Endothelial cell of coronary artery (primary cell): ENCODE measurements around the gene CNTRL. TPM values are rescaled to one million over a fixed set of nuclear protein-coding genes. Genes with fewer than 3 reads are reported as not detected.

Source experiments
- total RNA-seq: library from RNA; depleted of rRNA; stranded (reverse); fragments of >200 nt; gene quantifications from 2 replicates; pipeline ENCODE4 v1.2.3, GENCODE V29; 2014

Gene CNTRL, protein sequence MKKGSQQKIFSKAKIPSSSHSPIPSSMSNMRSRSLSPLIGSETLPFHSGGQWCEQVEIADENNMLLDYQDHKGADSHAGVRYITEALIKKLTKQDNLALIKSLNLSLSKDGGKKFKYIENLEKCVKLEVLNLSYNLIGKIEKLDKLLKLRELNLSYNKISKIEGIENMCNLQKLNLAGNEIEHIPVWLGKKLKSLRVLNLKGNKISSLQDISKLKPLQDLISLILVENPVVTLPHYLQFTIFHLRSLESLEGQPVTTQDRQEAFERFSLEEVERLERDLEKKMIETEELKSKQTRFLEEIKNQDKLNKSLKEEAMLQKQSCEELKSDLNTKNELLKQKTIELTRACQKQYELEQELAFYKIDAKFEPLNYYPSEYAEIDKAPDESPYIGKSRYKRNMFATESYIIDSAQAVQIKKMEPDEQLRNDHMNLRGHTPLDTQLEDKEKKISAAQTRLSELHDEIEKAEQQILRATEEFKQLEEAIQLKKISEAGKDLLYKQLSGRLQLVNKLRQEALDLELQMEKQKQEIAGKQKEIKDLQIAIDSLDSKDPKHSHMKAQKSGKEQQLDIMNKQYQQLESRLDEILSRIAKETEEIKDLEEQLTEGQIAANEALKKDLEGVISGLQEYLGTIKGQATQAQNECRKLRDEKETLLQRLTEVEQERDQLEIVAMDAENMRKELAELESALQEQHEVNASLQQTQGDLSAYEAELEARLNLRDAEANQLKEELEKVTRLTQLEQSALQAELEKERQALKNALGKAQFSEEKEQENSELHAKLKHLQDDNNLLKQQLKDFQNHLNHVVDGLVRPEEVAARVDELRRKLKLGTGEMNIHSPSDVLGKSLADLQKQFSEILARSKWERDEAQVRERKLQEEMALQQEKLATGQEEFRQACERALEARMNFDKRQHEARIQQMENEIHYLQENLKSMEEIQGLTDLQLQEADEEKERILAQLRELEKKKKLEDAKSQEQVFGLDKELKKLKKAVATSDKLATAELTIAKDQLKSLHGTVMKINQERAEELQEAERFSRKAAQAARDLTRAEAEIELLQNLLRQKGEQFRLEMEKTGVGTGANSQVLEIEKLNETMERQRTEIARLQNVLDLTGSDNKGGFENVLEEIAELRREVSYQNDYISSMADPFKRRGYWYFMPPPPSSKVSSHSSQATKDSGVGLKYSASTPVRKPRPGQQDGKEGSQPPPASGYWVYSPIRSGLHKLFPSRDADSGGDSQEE (N-terminal part only)
- total RNA-seq: 6.3 and 10.5 TPM in 2 replicates

DNA sequence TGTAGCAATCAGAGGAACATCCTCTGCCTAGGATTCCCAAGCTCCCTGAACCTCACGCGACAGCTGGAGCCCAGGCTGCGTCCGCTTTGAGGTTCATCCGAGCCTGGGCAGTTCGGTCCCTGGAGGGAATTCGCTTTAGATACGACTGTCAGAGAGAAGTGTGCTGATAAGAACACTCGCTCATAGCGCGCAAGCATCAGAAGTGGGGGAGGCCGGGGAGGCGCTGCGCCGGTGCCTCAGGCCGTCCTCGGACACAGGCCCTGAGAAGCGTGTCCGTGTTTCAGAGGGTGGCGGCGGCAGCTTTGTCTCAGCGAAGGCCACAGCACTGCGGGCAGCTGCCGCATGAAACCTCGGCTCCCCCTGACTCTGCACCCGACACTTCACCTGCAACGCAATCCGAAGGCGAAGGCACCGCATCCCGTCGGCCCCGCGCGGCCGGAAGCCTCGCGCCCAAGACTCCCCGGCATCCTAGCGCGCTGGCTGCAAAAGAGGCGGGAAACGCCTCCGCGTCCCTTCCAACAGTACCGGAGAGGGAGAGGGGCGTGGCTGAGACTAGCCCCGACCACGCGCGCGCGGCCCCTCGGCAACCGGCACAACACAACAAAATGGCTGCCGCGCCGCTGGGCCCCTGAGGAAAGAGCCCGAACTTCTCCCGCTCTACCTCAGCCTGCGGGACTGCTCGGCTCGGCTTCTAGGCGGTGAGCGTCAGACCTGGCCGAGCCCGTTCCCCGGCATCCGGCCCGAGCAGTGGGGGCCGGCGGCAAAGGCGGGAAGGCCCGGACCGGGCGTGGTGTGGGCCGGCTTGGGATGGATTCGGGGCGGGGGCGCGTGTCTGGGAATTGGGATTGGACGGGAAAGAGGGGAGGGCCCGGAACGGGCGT, at the start of gene CNTRL:
Gene CNTRL (plus strand): TSS at position 586 of the 881 bp plus-strand sequence. CDS start 13,372 bp downstream, outside the sequence.

DNA sequence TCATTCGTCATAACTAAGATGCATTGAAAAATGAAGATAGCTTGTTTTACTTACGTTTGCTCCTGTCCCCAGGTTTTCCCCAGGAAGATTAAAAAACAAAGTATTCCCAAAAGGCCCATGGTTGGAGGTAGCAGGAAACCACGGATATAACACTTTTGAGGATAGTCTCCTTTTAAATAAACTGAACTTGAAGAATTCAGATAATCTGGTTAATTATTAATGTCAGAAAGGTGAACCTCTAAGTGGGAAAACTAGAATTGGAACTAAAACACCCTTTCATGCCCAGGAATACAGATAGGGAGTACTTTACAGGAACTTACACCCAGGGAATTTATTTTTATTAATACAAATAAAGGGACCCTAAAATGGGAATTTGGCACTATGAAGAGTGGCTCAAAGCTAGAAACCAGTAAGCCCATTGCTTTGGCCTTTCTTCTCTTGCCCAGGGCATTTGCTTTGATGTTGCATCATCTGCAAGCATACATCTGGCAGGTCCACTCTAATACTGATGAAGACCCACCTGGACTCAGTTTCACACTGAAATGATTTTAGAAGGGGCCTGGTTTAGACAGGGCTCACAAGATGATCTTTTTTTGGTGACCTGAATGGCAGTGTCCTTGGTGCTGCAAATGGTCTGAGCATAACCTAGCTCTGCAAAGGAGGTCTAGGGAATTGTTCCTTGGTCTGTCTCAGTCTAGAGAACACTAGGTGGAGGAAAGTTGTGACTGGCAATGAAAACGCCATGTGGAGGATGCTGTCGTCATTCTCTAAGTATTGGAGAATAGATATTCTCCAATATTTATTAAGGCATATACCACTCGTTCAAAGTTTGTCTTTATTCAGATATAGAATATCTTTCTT, 24.4 kb upstream of the CNTRL start, which contains the start of gene C5:
Gene C5 (minus strand): TSS at position 148 of the 861 bp plus-strand sequence. CDS start 29 bp downstream, at position 119.

DNA sequence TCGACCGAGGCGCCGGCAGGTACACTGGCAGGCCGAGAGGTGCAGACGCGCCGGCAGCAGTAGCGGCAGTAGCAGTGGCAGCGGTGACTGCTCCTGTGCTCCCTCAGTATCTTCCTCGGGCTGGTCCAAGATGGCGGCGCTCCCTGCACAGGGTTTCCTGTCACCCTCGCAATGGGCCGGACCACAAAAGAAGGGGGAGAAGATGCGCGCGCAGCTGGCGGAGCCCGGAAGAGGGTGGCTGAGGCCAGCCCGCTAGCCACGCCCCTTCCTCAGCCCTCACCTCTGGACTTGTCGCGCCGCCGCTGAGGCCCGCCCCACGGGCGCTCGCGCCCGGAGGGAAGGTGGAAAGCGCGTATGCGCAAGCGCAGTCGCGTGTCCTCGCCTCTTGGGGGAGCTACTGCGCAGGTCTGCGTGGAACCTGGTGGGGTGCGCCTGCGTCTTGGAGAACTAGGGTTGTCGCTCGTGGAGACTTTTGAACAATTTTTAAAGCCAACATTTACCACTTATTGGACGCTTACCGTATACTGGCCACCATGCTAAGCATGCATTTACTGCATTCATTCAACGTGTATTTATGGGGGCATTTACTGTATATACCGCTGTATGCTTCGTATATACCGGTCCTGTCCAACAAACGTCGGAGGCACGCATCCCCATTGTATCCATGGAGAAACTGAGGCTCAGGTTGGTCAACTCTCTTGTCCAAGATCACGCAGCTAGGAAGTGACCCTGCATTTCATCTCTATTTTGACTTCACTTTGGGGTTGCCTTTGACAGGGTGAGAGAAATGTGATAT, 127.2 kb downstream of the CNTRL start, which contains the start of gene RAB14:
Gene RAB14 (minus strand): TSS at position 132 of the 796 bp plus-strand sequence. CDS start 8,457 bp downstream, outside the sequence.

Other genes with a start within 250 kb of the CNTRL start
- 20.6 and 22.0 TPM in 2 replicates for gene PSMD5, start 232.0 kb upstream of the CNTRL start, total RNA-seq
- gene PHF19, start 197.8 kb upstream of the CNTRL start, total RNA-seq: 18.4 and 42.7 TPM in 2 replicates
- 1.5 and 1.7 TPM in 2 replicates for gene TRAF1, start 148.2 kb upstream of the CNTRL start, total RNA-seq
- gene C5, start 24.7 kb upstream of the CNTRL start, total RNA-seq: 1.6 and 1.7 TPM in 2 replicates
- gene RAB14, start 126.9 kb downstream of the CNTRL start, total RNA-seq: 25.4 and 34.2 TPM in 2 replicates
- 366 and 382 TPM in 2 replicates for gene GSN, start 193.2 kb downstream of the CNTRL start, total RNA-seq